ENCODE results near the gene B4GALT1.

The B4GALT1 gene

GRCh38 chr9:33146298-33146697 is 20.8 kb downstream of the B4GALT1 start:
- TF ChIP-seq CTCF (conservative IDR thresholded peaks at IDR 0.05; ENCODE audit: low read depth, low read length), result no peak
- H3K4me3 ChIP-seq (ENCODE audit: low read length), result no peak overlapping the region
- DNase-seq (ENCODE audit: low read depth), result no peak

- TF ChIP-seq CTCF (conservative IDR thresholded peaks at IDR 0.05; ENCODE audit: low read depth, low read length), result no peak
- no peak overlapping the region for H3K4me3 ChIP-seq (ENCODE audit: low read length)
- no peak for DNase-seq (ENCODE audit: low read depth)
Observed at GRCh38 chr9:33144551-33144950, 22.6 kb downstream of the B4GALT1 start.

- H3K4me3 ChIP-seq (ENCODE audit: low read length), result no peak overlapping the region
- no peak for TF ChIP-seq CTCF (conservative IDR thresholded peaks at IDR 0.05; ENCODE audit: low read depth, low read length)
- DNase-seq (ENCODE audit: low read depth), result no peak
Observed at GRCh38 chr9:33143241-33143661, 23.9 kb downstream of the B4GALT1 start.

GRCh38 chr9:33142535-33142934 is 24.6 kb downstream of the B4GALT1 start:
- no peak for TF ChIP-seq CTCF (conservative IDR thresholded peaks at IDR 0.05; ENCODE audit: low read depth, low read length)
- no peak overlapping the region for H3K4me3 ChIP-seq (ENCODE audit: low read length)
- DNase-seq (ENCODE audit: low read depth), result no peak

GRCh38 chr9:33140401-33141360 is 26.5 kb downstream of the B4GALT1 start:
- TF ChIP-seq CTCF (conservative IDR thresholded peaks at IDR 0.05; ENCODE audit: low read depth, low read length), result no peak
- DNase-seq (ENCODE audit: low read depth), result no peak
- no peak overlapping the region for H3K4me3 ChIP-seq (ENCODE audit: low read length)

GRCh38 chr9:33139421-33140228 is 27.5 kb downstream of the B4GALT1 start:
- TF ChIP-seq CTCF (conservative IDR thresholded peaks at IDR 0.05; ENCODE audit: low read depth, low read length), result no peak
- H3K4me3 ChIP-seq (ENCODE audit: low read length), result no peak overlapping the region
- peak; percentile 85 for DNase-seq (ENCODE audit: low read depth)

All from retinal pigment epithelial cell (primary cell).